GM12878 (cell line): ENCODE results near the gene NFILZ. TPM values are rescaled to one million over a fixed set of nuclear protein-coding genes. Genes with fewer than 3 reads are reported as not detected.

Experiments
- ATAC-seq: fragments of 200-7000 bp; cut with Tn5 transposase; 3 replicates; pipeline ENCODE4 v1.9.1; 2020; ENCODE audit warnings: mild to moderate bottlenecking, moderate library complexity
- BruUV-seq: library from RNA; stranded (reverse); fragments of 400-500 nt; replicated peaks from 2 replicates; lab custom pipeline; 2021; lab: Mats Ljungman, UMichigan
- CTCF ChIA-PET: fragments of 300-600 bp; sonication (Branson Sonifier 250); formaldehyde crosslinking; extraction: SDS; loops from one replicate; lab custom pipeline; 2021; ENCODE audit warnings: inconsistent platforms; lab: Yijun Ruan, JAX
- POLR2A ChIA-PET: fragments of 350-600 bp; formaldehyde crosslinking; extraction: SDS; loops from one replicate; lab custom pipeline; 2021; ENCODE audit warnings: inconsistent platforms; lab: Charles Lee
- RAD21 ChIA-PET: fragments of 300-600 bp; sonication (Branson Sonifier 250); formaldehyde crosslinking; loops from one replicate; lab custom pipeline; 2023; ENCODE audit warnings: antibody characterized with exemption; ENCODE audit not compliant: unreplicated experiment; lab: Charles Lee
- SMC1A ChIA-PET: fragments of 300-600 bp; sonication (Branson Sonifier 250); formaldehyde crosslinking; loops from one replicate; lab custom pipeline; 2023; ENCODE audit not compliant: unreplicated experiment, uncharacterized antibody; lab: Charles Lee
- DNase-seq: peaks from one replicate; pipeline ENCODE4 v3.0.0-alpha.2; 2011; ENCODE audit warnings: low read depth, low spot score
- FAIRE-seq: peaks from 3 replicates; lab custom pipeline; 2011; peaks lifted over from hg19 to GRCh38; lab: Jason Lieb, UNC
- H2AFZ ChIP-seq: 2 replicates; pipeline ENCODE4 v1.6.0; 2011; ENCODE audit warnings: low read depth, low read length, control low read depth; ENCODE audit not compliant: control insufficient read depth
- H3K27ac ChIP-seq: 2 replicates; pipeline ENCODE4 v1.5.1; 2011; ENCODE audit warnings: control low read depth; ENCODE audit not compliant: control insufficient read depth, insufficient read depth
- H3K27me3 ChIP-seq, 2 experiments: replicated peaks in 1 of 2; 2 replicates each; pipeline versions ENCODE4 v1.6.0 to v1.6.1; 2011; ENCODE audit warnings: low read length in 1 of 2; ENCODE audit not compliant: control insufficient read depth in 2 of 2, insufficient read depth in 2 of 2
- H3K36me3 ChIP-seq, 2 experiments: 2 replicates each; pipeline ENCODE4 v1.5.1; 2011; ENCODE audit warnings: low read length in 1 of 2; ENCODE audit not compliant: control insufficient read depth in 2 of 2, insufficient read depth in 2 of 2
- H3K4me1 ChIP-seq: 2 replicates; pipeline ENCODE4 v1.6.1; 2011; ENCODE audit warnings: mild to moderate bottlenecking, low read length, moderate library complexity, mixed read lengths; ENCODE audit not compliant: control insufficient read depth, insufficient read depth
- H3K4me2 ChIP-seq: 2 replicates; pipeline ENCODE4 v1.6.0; 2011; ENCODE audit warnings: control low read depth; ENCODE audit not compliant: control insufficient read depth, insufficient read depth
- H3K4me3 ChIP-seq: fragments of 200-600 bp; sonication (generic); 2 replicates; pipeline ENCODE4 v1.5.1; 2016
- H3K79me2 ChIP-seq: 2 replicates; pipeline ENCODE4 v1.6.0; 2011; ENCODE audit warnings: low read length; ENCODE audit not compliant: control insufficient read depth, insufficient read depth
- H3K9ac ChIP-seq: 2 replicates; pipeline ENCODE4 v1.8.0; 2011; ENCODE audit warnings: low read length, control low read depth, mixed read lengths; ENCODE audit not compliant: control insufficient read depth, insufficient read depth
- H3K9me3 ChIP-seq: replicated peaks from 3 replicates; pipeline ENCODE4 v1.5.1; 2011; ENCODE audit warnings: mild to moderate bottlenecking, low read length; ENCODE audit not compliant: control insufficient read depth, insufficient read depth
- H4K20me1 ChIP-seq: 2 replicates; pipeline ENCODE4 v1.6.0; 2011; ENCODE audit not compliant: control insufficient read depth, insufficient read depth
- BACH1 ChIP-seq: fragments of 450-650 bp; IDR thresholded peaks from 2 replicates; pipeline ENCODE4 v1.6.1; 2017; ENCODE audit warnings: mild to moderate bottlenecking, borderline replicate concordance
- DPF2 ChIP-seq: fragments of 450-650 bp; IDR thresholded peaks from 2 replicates; pipeline ENCODE4 v1.6.1; 2017; ENCODE audit warnings: mild to moderate bottlenecking
- HDAC6 ChIP-seq: fragments of 200-600 bp; sonication (generic); IDR thresholded peaks from one replicate; pipeline ENCODE4 v1.8.0; 2017; ENCODE audit warnings: antibody characterized with exemption; ENCODE audit not compliant: unreplicated experiment
- IRF4 ChIP-seq: IDR thresholded peaks from 2 replicates; pipeline ENCODE4 v1.6.1; 2011; ENCODE audit warnings: low read depth, low read length
- MTA2 ChIP-seq: fragments of 450-650 bp; IDR thresholded peaks from 2 replicates; pipeline ENCODE4 v1.6.1; 2016; ENCODE audit warnings: low read depth, mild to moderate bottlenecking, moderate library complexity
- MTA3 ChIP-seq: IDR thresholded peaks from 2 replicates; pipeline ENCODE4 v1.6.1; 2012; ENCODE audit warnings: low read length, inconsistent platforms, borderline replicate concordance
- NFIC ChIP-seq: IDR thresholded peaks from 2 replicates; pipeline ENCODE4 v1.6.1; 2012; ENCODE audit warnings: low read depth, mild to moderate bottlenecking, inconsistent platforms, low read length, moderate library complexity
- POLR2AphosphoS2 ChIP-seq: IDR thresholded peaks from 2 replicates; pipeline ENCODE4 v1.6.1; 2011; ENCODE audit warnings: low read depth, mild to moderate bottlenecking, low read length, improper control_type of control experiment, moderate library complexity
- RBBP5 ChIP-seq: fragments of 200-600 bp; sonication (generic); conservative IDR thresholded peaks from 2 replicates; pipeline ENCODE4 v1.6.1; 2016
- RCOR1 ChIP-seq: conservative IDR thresholded peaks from 2 replicates; pipeline ENCODE4 v1.6.1; 2012; ENCODE audit warnings: low read depth, low read length, improper control_type of control experiment
- SIX5 ChIP-seq: IDR thresholded peaks from 2 replicates; pipeline ENCODE4 v1.6.1; 2011; ENCODE audit warnings: mild to moderate bottlenecking, low read depth, low read length, moderate library complexity; ENCODE audit not compliant: severe bottlenecking
- SUPT20H ChIP-seq: IDR thresholded peaks from 2 replicates; pipeline ENCODE4 v1.6.1; 2011; ENCODE audit warnings: low read depth, mild to moderate bottlenecking, low read length, moderate library complexity, borderline replicate concordance; ENCODE audit not compliant: control insufficient read depth
- YY1 ChIP-seq: IDR thresholded peaks from 2 replicates; pipeline ENCODE4 v1.6.1; 2011; ENCODE audit warnings: low read depth, mild to moderate bottlenecking, low read length
- ZNF24 ChIP-seq: fragments of 450-650 bp; IDR thresholded peaks from 2 replicates; pipeline ENCODE4 v1.6.1; 2017; ENCODE audit warnings: antibody characterized with exemption, mild to moderate bottlenecking
- WGBS: methylation state at CpG from one replicate; pipeline ENCODE4 v1.1.6; 2016; ENCODE audit warnings: low lambda C conversion rate; ENCODE audit not compliant: insufficient replicate concordance, insufficient coverage; ENCODE audit errors: missing lambda C conversion rate; 5-methylcytosine and 5-hydroxymethylcytosine counted together
- in situ Hi-C: fragments of 300-500 bp; cut with MboI; formaldehyde crosslinking; loops from 9 replicates; pipeline ENCODE4 v1.14.3; 2018; ENCODE audit warnings: mixed read lengths
- intact Hi-C: fragments of 100-400 bp; cut with micrococcal nuclease; formaldehyde crosslinking; loops from one replicate; pipeline ENCODE4 v1.14.2; 2022; ENCODE audit not compliant: unreplicated experiment
- polyA plus RNA-seq, 11 experiments: library from polyadenylated mRNA; depleted of rRNA in 4 of 11; unstranded in 6 of 11; stranded (reverse) in 5 of 11; fragments of >200 nt; fragmentation: Nextera tagmentation in 4 of 11; fragmentation: Illumina TruSeq in 1 of 11; extraction: Ambion mirVana in 4 of 11; extraction: Trizol in 1 of 11; gene quantifications; 1 replicate in 1 of 11; 2 replicates in 10 of 11; pipeline versions ENCODE4 v1.2.1 to v1.2.3, GENCODE V29; 2011 to 2016; ENCODE audit warnings: inconsistent platforms in 2 of 11, missing spikeins in 2 of 11, low read depth in 1 of 11
- total RNA-seq, 4 experiments: library from RNA; depleted of rRNA in 3 of 4; stranded (reverse); fragments of >200 nt in 3 of 4; fragmentation: Illumina TruSeq in 1 of 4; extraction: Trizol in 1 of 4; gene quantifications; 2 replicates each; pipeline versions ENCODE4 v1.2.1 to v1.2.3, GENCODE V29; 2013 to 2021
- TF ChIP-seq, protein P1 (sequence below): IDR thresholded peaks from 2 replicates; pipeline ENCODE4 v1.6.1; 2011; ENCODE audit warnings: low read depth, low read length, improper control_type of control experiment, borderline replicate concordance
- TF ChIP-seq, protein P2 (sequence below): fragments of 450-650 bp; formaldehyde crosslinking; IDR thresholded peaks from 2 replicates; pipeline ENCODE4 v1.5.0; 2022; ENCODE audit warnings: mild to moderate bottlenecking, missing genetic modification characterization
- TF ChIP-seq, protein P3 (sequence below): IDR thresholded peaks from 2 replicates; pipeline ENCODE4 v1.6.1; 2012; ENCODE audit warnings: low read depth, low read length, improper control_type of control experiment

NFILZ gene
- total and polyA plus RNA-seq, 10 of the 15 experiments (the other 5 are each of a cell fraction or from before 2014, with no cell fraction given), result not detected

DNA sequence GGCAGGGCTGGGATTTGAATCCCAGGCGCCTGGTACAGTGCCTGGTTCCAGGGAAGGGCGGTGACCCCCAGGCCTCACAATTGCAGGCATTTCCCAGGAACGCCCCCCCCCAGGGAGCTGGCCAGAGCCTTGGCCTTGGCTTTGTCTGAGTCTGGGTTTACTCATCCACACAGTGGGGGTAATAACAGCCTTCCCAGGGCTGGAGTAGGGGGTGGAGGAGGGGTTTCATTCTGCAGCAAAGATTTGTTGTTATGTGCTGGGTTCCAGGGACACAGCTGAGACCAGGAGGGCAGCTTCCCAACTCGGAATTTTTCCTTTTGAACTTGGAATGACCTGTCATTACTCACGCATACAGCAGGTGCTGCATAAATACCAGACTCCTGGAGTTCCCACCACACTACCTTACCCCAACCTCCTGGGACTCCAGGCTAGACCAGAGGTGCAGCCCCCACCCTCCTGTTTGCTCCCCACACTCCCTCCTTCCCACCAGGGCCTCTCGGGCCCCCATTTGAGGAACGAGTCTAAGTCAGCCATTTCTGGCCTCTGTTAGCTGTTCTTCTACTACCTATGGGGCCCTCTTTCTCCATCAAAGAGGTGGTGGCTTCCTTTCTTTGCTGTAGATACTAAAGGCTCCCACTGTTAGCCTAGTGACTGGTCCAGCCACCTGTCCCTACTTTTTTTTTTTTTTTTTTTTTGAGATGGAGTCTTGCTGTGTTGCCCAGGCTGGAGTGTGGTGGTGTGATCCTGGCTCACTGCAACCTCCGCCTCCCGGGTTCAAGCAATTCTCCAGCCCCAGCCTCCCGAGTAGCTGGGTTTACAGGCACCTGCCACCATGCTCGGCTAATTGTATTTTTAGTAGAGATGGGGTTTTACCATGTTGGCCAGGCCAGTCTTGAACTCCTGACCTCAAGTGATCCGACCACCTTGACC lies 18.3 kb upstream of the NFILZ start (continued):
- TF ChIP-seq SIX5, result no peak
- no peak for TF ChIP-seq MTA3
- TF ChIP-seq YY1, result peak; percentile 27; the same call in 1 of the 2 replicates
- no peak for TF ChIP-seq HDAC6

DNA sequence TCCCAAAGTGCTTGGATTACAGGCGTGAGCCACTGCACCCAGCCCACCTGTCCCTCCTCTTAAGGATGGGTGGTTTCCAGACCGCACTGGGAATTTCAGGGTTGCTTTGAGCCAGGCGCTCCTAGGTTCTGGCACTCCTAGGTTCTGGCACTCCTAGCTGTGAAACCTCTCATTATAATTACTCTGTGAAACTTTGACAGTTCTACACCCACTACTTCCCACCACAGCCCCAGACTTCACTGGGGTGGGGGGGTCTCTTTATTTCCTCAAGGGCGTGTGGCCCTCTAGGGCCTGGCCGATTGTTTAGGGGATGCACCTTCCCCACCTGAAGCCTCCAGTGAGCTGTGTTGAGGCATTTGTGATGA lies 17.6 kb upstream of the NFILZ start:
- Histone ChIP-seq H3K4me3 (no peak overlapping the region), H3K36me3 (no peaks in the 10 kb centered on the region), H4K20me1 (no peaks in the 10 kb centered on the region), H2AFZ (no peak overlapping the region), H3K79me2 (no peaks in the 10 kb centered on the region), H3K27me3 (no peaks in the 10 kb centered on the region; a peak in 2 of 4 replicates), H3K4me1 (no peaks in the 10 kb centered on the region), H3K9ac (no peak overlapping the region), H3K4me2 (no peak overlapping the region), H3K9me3 (no peaks in the 10 kb centered on the region; the same call in 2 of the 3 replicates), H3K27ac (no peak overlapping the region)
- WGBS, result 21% methylated on average over 5 of the region's 5 CpGs
- intact Hi-C loops, result no loop called here
- ChIA-PET RAD21 (interaction anchor here (0.6 to 0.7 kb wide), 2 partner anchors 211 to 417 kb away, joined by 3 read pairs; no protein-coding TSS in a partner anchor), CTCF (interaction anchor here (0.9 to 1.4 kb wide), 3 partner anchors 26 to 34 kb away, joined by 3 read pairs; no protein-coding TSS in a partner anchor), POLR2A (no interaction called here), SMC1A (interaction anchor here (0.6 kb wide), 1 partner anchor 45 kb away, joined by 3 read pairs; no protein-coding TSS in a partner anchor)
- no TSS peak for BruUV-seq
- DNase-seq (no peak), ATAC-seq (peak; percentile 33; the same call in 2 of the 3 replicates), FAIRE-seq (no peak)
- in situ Hi-C loops, result no loop called here
- no peak for TF ChIP-seq NFIC
- TF ChIP-seq RCOR1, result no peak
- TF ChIP-seq, protein P1, sequence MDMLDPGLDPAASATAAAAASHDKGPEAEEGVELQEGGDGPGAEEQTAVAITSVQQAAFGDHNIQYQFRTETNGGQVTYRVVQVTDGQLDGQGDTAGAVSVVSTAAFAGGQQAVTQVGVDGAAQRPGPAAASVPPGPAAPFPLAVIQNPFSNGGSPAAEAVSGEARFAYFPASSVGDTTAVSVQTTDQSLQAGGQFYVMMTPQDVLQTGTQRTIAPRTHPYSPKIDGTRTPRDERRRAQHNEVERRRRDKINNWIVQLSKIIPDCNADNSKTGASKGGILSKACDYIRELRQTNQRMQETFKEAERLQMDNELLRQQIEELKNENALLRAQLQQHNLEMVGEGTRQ, result no peak
- no peak for TF ChIP-seq BACH1
- TF ChIP-seq, protein P2, sequence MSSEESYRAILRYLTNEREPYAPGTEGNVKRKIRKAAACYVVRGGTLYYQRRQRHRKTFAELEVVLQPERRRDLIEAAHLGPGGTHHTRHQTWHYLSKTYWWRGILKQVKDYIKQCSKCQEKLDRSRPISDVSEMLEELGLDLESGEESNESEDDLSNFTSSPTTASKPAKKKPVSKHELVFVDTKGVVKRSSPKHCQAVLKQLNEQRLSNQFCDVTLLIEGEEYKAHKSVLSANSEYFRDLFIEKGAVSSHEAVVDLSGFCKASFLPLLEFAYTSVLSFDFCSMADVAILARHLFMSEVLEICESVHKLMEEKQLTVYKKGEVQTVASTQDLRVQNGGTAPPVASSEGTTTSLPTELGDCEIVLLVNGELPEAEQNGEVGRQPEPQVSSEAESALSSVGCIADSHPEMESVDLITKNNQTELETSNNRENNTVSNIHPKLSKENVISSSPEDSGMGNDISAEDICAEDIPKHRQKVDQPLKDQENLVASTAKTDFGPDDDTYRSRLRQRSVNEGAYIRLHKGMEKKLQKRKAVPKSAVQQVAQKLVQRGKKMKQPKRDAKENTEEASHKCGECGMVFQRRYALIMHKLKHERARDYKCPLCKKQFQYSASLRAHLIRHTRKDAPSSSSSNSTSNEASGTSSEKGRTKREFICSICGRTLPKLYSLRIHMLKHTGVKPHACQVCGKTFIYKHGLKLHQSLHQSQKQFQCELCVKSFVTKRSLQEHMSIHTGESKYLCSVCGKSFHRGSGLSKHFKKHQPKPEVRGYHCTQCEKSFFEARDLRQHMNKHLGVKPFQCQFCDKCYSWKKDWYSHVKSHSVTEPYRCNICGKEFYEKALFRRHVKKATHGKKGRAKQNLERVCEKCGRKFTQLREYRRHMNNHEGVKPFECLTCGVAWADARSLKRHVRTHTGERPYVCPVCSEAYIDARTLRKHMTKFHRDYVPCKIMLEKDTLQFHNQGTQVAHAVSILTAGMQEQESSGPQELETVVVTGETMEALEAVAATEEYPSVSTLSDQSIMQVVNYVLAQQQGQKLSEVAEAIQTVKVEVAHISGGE (CRISPR knock-in tag), result no peak
- no peak for TF ChIP-seq POLR2AphosphoS2
- TF ChIP-seq SUPT20H, result no peak
- peak; percentile 62; the same call in 1 of the 2 replicates for TF ChIP-seq MTA2
- TF ChIP-seq, protein P3, sequence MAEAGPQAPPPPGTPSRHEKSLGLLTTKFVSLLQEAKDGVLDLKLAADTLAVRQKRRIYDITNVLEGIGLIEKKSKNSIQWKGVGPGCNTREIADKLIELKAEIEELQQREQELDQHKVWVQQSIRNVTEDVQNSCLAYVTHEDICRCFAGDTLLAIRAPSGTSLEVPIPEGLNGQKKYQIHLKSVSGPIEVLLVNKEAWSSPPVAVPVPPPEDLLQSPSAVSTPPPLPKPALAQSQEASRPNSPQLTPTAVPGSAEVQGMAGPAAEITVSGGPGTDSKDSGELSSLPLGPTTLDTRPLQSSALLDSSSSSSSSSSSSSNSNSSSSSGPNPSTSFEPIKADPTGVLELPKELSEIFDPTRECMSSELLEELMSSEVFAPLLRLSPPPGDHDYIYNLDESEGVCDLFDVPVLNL, result no peak
- no peak for TF ChIP-seq RBBP5
- TF ChIP-seq ZNF24, result no peak
- TF ChIP-seq IRF4, result no peak
- TF ChIP-seq DPF2, result peak; percentile 87
